Right atrium auricular region (tissue), 2 donors: ENCODE results near the gene LTA4H. TPM values are rescaled to one million over a fixed set of nuclear protein-coding genes. Genes with fewer than 3 reads are reported as not detected.

ENCODE experiments used
- DNase-seq: peaks from one replicate; pipeline ENCODE4 v3.0.0-alpha.2; 2019; ENCODE audit warnings: low spot score
- H3K27ac ChIP-seq, 2 donors: fragments of 200-600 bp; sonication (generic); 1 replicate in 1 of 2; 2 replicates in 1 of 2; pipeline ENCODE4 v1.5.1; 2016 to 2019
- H3K27me3 ChIP-seq, 2 donors: fragments of 200-600 bp; sonication (generic); one replicate each; pipeline versions ENCODE4 v1.5.1 to v1.6.0; 2017 to 2019
- H3K36me3 ChIP-seq: fragments of 200-600 bp; sonication (generic); one replicate; pipeline ENCODE4 v1.5.1; 2016
- H3K4me1 ChIP-seq, 2 donors: fragments of 200-600 bp; sonication (generic); one replicate each; pipeline versions ENCODE4 v1.5.1 to v1.6.0; 2017 to 2019
- H3K4me3 ChIP-seq, 2 donors: fragments of 200-600 bp; sonication (generic); 1 replicate in 1 of 2; 2 replicates in 1 of 2; pipeline ENCODE4 v1.5.1; 2017 to 2019; ENCODE audit warnings: mild to moderate bottlenecking in 1 of 2, moderate library complexity in 1 of 2
- H3K9me3 ChIP-seq, 2 donors: fragments of 200-600 bp; sonication (generic); one replicate each; pipeline ENCODE4 v1.5.1; 2019
- total RNA-seq, 2 donors: library from RNA; depleted of rRNA; stranded (reverse); fragments of >200 nt; gene quantifications; one replicate each; pipeline ENCODE4 v1.1.0, GENCODE V29; 2016
- TF ChIP-seq, protein P1 (sequence below), 2 donors: fragments of 200-600 bp; sonication (generic); IDR thresholded peaks; one replicate each; pipeline ENCODE4 v1.5.1; 2019; ENCODE audit warnings: antibody characterized with exemption in 2 of 2

Gene LTA4H
- total RNA-seq, 2 donors from 2014 or later, result 42.3 to 45.5 TPM

GRCh38 chr12:95966287-95966870, 69.0 kb downstream of the LTA4H start:
- no peaks in the 10 kb centered on the region for H3K4me1 ChIP-seq
- no peaks in the 10 kb centered on the region for H3K36me3 ChIP-seq
- no peak overlapping the region for H3K27ac ChIP-seq
- no peaks in the 10 kb centered on the region for H3K27me3 ChIP-seq
- DNase-seq, result no peak
- TF ChIP-seq, protein P1, sequence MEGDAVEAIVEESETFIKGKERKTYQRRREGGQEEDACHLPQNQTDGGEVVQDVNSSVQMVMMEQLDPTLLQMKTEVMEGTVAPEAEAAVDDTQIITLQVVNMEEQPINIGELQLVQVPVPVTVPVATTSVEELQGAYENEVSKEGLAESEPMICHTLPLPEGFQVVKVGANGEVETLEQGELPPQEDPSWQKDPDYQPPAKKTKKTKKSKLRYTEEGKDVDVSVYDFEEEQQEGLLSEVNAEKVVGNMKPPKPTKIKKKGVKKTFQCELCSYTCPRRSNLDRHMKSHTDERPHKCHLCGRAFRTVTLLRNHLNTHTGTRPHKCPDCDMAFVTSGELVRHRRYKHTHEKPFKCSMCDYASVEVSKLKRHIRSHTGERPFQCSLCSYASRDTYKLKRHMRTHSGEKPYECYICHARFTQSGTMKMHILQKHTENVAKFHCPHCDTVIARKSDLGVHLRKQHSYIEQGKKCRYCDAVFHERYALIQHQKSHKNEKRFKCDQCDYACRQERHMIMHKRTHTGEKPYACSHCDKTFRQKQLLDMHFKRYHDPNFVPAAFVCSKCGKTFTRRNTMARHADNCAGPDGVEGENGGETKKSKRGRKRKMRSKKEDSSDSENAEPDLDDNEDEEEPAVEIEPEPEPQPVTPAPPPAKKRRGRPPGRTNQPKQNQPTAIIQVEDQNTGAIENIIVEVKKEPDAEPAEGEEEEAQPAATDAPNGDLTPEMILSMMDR (IDR thresholded peaks at IDR 0.05), result no peak
- no peaks in the 10 kb centered on the region for H3K9me3 ChIP-seq
- H3K4me3 ChIP-seq, result no peak overlapping the region

- TF ChIP-seq, protein P1 (IDR thresholded peaks at IDR 0.05), result no peak
- Histone ChIP-seq H3K36me3 (no peaks in the 10 kb centered on the region), H3K4me3 (no peak overlapping the region), H3K27ac (no peak overlapping the region), H3K27me3 (no peaks in the 10 kb centered on the region), H3K4me1 (no peaks in the 10 kb centered on the region), H3K9me3 (no peaks in the 10 kb centered on the region)
- DNase-seq, result no peak
Measured at GRCh38 chr12:95963096-95963495, 72.3 kb downstream of the LTA4H start.

DNA sequence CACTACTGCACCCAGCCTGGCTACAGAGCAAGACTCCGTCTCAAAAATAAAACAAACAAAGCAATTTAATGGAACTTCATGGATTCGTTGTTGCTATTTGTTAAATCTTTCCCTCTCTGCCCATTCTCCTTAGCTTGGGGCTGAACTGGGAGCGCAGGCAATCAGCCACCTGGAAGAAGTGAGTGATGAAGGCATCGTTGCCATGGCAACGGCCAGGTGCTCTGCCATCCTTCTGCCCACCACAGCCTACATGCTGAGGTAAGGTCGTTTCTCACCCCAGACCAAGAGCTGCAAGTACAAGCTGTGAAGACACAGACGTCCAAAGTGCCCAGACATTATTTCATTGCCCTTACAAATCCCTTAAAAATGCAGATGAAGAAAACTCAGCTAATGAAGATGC, 73.2 kb downstream of the LTA4H start:
- no peak for DNase-seq
- TF ChIP-seq, protein P1 (IDR thresholded peaks at IDR 0.05), result no peak
- H3K36me3 ChIP-seq, result no peaks in the 10 kb centered on the region
- no peaks in the 10 kb centered on the region for H3K27me3 ChIP-seq
- no peaks in the 10 kb centered on the region for H3K4me1 ChIP-seq
- no peaks in the 10 kb centered on the region for H3K9me3 ChIP-seq
- no peak overlapping the region for H3K4me3 ChIP-seq
- no peak overlapping the region for H3K27ac ChIP-seq

GRCh38 chr12:95960241-95960640, 75.1 kb downstream of the LTA4H start:
- no peaks in the 10 kb centered on the region for H3K36me3 ChIP-seq
- no peaks in the 10 kb centered on the region for H3K27me3 ChIP-seq
- no peaks in the 10 kb centered on the region for H3K4me1 ChIP-seq
- no peaks in the 10 kb centered on the region for H3K9me3 ChIP-seq
- H3K27ac ChIP-seq, result no peak overlapping the region
- TF ChIP-seq, protein P1 (IDR thresholded peaks at IDR 0.05), result no peak
- no peak overlapping the region for H3K4me3 ChIP-seq
- no peak for DNase-seq

DNA sequence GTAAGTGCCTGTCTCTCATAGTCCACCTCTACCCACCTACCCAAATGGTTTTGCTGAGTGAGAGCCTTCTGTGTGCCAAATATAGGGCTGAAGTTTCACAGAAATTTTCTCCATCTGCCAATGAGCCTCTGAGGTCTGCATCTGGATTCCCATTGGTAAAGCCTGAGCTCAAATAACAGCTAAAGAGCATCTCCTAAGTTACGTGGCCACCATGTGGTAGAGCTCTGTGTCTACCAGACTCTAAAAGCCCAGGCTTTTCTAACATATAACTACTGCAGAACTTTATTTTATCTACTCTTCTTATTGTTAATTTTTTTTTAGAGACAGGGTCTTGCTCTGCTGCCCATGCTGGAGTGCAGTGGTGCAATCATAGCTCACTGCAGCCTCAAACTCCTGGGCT, 76.3 kb downstream of the LTA4H start:
- no peaks in the 10 kb centered on the region for H3K4me1 ChIP-seq
- H3K36me3 ChIP-seq, result no peaks in the 10 kb centered on the region
- no peak for DNase-seq
- no peaks in the 10 kb centered on the region for H3K9me3 ChIP-seq
- H3K27ac ChIP-seq, result no peak overlapping the region
- TF ChIP-seq, protein P1 (IDR thresholded peaks at IDR 0.05), result no peak
- no peak overlapping the region for H3K4me3 ChIP-seq
- H3K27me3 ChIP-seq, result no peaks in the 10 kb centered on the region

GRCh38 chr12:95956557-95957145, 78.7 kb downstream of the LTA4H start:
- DNase-seq, result no peak
- no peaks in the 10 kb centered on the region for H3K4me1 ChIP-seq
- TF ChIP-seq, protein P1 (IDR thresholded peaks at IDR 0.05), result no peak
- H3K9me3 ChIP-seq, result no peaks in the 10 kb centered on the region
- H3K27ac ChIP-seq, result no peak overlapping the region
- no peaks in the 10 kb centered on the region for H3K27me3 ChIP-seq
- no peaks in the 10 kb centered on the region for H3K36me3 ChIP-seq
- H3K4me3 ChIP-seq, result no peak overlapping the region
